WTC11 (cell line): ENCODE data around the gene KIAA0232. TPM values are rescaled to one million over a fixed set of nuclear protein-coding genes. Genes with fewer than 3 reads are reported as not detected.

ENCODE experiments used
- ATAC-seq: fragments of 200-7000 bp; cut with Tn5 transposase; 2 replicates; pipeline ENCODE4 v1.10.0; 2021; ENCODE audit warnings: mild to moderate bottlenecking, moderate library complexity
- CTCF ChIA-PET: fragments of 300-600 bp; sonication (Branson Sonifier 250); formaldehyde crosslinking; loops from one replicate; lab custom pipeline; 2021; ENCODE audit warnings: antibody characterized with exemption; lab: Charles Lee
- POLR2A ChIA-PET: fragments of 350-600 bp; sonication (Branson Sonifier 250); formaldehyde crosslinking; loops from one replicate; lab custom pipeline; 2021; ENCODE audit warnings: antibody characterized with exemption; lab: Charles Lee
- DNase-seq: peaks from one replicate; pipeline ENCODE4 v3.0.0; 2021; ENCODE audit warnings: low spot score
- H3K27ac Mint-ChIP-seq: 2 replicates; pipeline ENCODE4 v1.8.0; 2021; ENCODE audit warnings: mixed read lengths
- H3K27me3 Mint-ChIP-seq: 2 replicates; pipeline ENCODE4 v1.8.0; 2021; ENCODE audit warnings: low read depth, mild to moderate bottlenecking, moderate library complexity, mixed read lengths
- H3K36me3 Mint-ChIP-seq: 2 replicates; pipeline ENCODE4 v1.8.0; 2021; ENCODE audit warnings: mixed read lengths
- H3K4me1 Mint-ChIP-seq: 2 replicates; pipeline ENCODE4 v1.8.0; 2022; ENCODE audit warnings: mixed read lengths
- H3K4me3 Mint-ChIP-seq: 2 replicates; pipeline ENCODE4 v1.8.0; 2021; ENCODE audit warnings: mild to moderate bottlenecking, moderate library complexity, mixed read lengths
- H3K9me3 Mint-ChIP-seq: 2 replicates; pipeline ENCODE4 v1.8.0; 2021; ENCODE audit warnings: mixed read lengths
- ATF1 ChIP-seq: sonication (generic); formaldehyde crosslinking; IDR thresholded peaks from 2 replicates; pipeline ENCODE4 v1.8.1; 2023; ENCODE audit warnings: mild to moderate bottlenecking, moderate library complexity, missing genetic modification reagents
- CREB1 ChIP-seq: sonication (generic); formaldehyde crosslinking; IDR thresholded peaks from 2 replicates; pipeline ENCODE4 v1.8.0; 2023; ENCODE audit warnings: mild to moderate bottlenecking, missing genetic modification reagents
- CREM ChIP-seq: sonication (generic); formaldehyde crosslinking; IDR thresholded peaks from 2 replicates; pipeline ENCODE4 v1.8.1; 2022; ENCODE audit warnings: mild to moderate bottlenecking, missing genetic modification reagents, moderate library complexity
- FOXJ3 ChIP-seq: sonication (generic); formaldehyde crosslinking; IDR thresholded peaks from 2 replicates; pipeline ENCODE4 v1.9.0; 2021; ENCODE audit warnings: missing genetic modification reagents, mild to moderate bottlenecking, borderline replicate concordance
- KAT7 ChIP-seq: sonication (generic); formaldehyde crosslinking; IDR thresholded peaks from 2 replicates; pipeline ENCODE4 v1.8.1; 2023; ENCODE audit warnings: missing genetic modification reagents, mild to moderate bottlenecking, borderline replicate concordance
- NR1H2 ChIP-seq: sonication (generic); formaldehyde crosslinking; IDR thresholded peaks from 2 replicates; pipeline ENCODE4 v1.9.0; 2021; ENCODE audit warnings: mild to moderate bottlenecking, moderate library complexity, missing genetic modification reagents
- SMAD4 ChIP-seq: sonication (generic); formaldehyde crosslinking; IDR thresholded peaks from 2 replicates; pipeline ENCODE4 v1.8.0; 2022; ENCODE audit warnings: mild to moderate bottlenecking, missing genetic modification reagents
- ZNF121 ChIP-seq: sonication (generic); formaldehyde crosslinking; IDR thresholded peaks from 2 replicates; pipeline ENCODE4 v1.8.0; 2023; ENCODE audit warnings: missing genetic modification reagents
- ZNF232 ChIP-seq: sonication (generic); formaldehyde crosslinking; IDR thresholded peaks from 2 replicates; pipeline ENCODE4 v1.8.0; 2022; ENCODE audit warnings: mild to moderate bottlenecking, missing genetic modification reagents
- total RNA-seq: library from RNA; stranded (reverse); gene quantifications from 3 replicates; pipeline ENCODE4 v1.2.3, GENCODE V29; 2021
- TF ChIP-seq, protein P1 (sequence below): sonication (generic); formaldehyde crosslinking; IDR thresholded peaks from 2 replicates; pipeline ENCODE4 v1.8.0; 2022; ENCODE audit warnings: missing genetic modification reagents
- TF ChIP-seq, protein P2 (sequence below): sonication (generic); formaldehyde crosslinking; IDR thresholded peaks from 2 replicates; pipeline ENCODE4 v1.8.1; 2022; ENCODE audit warnings: mild to moderate bottlenecking, moderate library complexity, missing genetic modification reagents
- TF ChIP-seq, protein P3 (sequence below): sonication (generic); formaldehyde crosslinking; IDR thresholded peaks from 2 replicates; pipeline ENCODE4 v1.8.0; 2023; ENCODE audit warnings: missing genetic modification reagents
- TF ChIP-seq, protein P4 (sequence below): fragments of 250-450 bp; sonication (Bioruptor Pico); IDR thresholded peaks from 2 replicates; pipeline ENCODE4 v1.9.0; 2021; ENCODE audit warnings: mild to moderate bottlenecking
- TF ChIP-seq, protein P5 (sequence below): sonication (generic); formaldehyde crosslinking; conservative IDR thresholded peaks from 2 replicates; pipeline ENCODE4 v1.8.1; 2023; ENCODE audit warnings: mild to moderate bottlenecking, low read depth, missing genetic modification reagents, moderate library complexity
- TF ChIP-seq, protein P6 (sequence below): fragments of 250-450 bp; sonication (Bioruptor Pico); IDR thresholded peaks from 2 replicates; pipeline ENCODE4 v2.1.2; 2022; ENCODE audit warnings: mild to moderate bottlenecking, moderate library complexity
- TF ChIP-seq, protein P7 (sequence below): sonication (generic); formaldehyde crosslinking; IDR thresholded peaks from 2 replicates; pipeline ENCODE4 v1.8.1; 2022; ENCODE audit warnings: missing genetic modification reagents, borderline replicate concordance

Gene KIAA0232
- total RNA-seq, 1 experiment from 2014 or later, result 23.2 TPM

DNA sequence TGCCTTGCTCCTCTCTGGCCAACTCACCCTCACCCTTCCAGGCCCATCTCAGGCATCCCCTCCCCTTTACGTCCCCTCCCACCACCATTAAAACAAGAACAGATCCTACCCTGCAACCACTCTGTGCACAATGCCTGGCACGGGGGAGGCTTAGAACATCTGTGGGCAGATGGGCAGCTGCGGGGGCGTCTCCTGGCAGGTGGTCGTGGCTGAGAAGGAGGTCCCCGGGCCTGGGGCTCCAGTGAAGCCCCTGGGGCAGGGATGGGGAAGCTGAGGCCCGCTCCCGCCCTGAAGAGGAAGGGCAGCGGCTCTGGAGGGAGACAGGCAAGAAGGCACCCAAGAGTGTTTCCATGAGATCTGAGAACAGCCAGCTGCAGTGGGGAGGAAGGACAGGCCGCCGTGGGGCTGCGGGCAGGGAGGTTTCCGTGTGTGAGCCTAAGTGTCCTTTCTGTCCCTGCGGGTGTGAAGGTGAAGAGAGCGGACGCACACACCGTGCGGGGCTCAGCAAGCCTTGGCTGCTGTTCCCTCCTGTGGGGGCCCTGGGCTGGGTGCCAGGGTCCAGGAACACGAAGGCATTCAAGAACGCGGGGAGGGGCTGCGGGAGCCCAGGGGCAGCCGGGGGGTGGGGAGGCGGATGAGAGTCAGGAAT, 119.3 kb downstream of the KIAA0232 start:
- no peak for ATAC-seq
- POLR2A ChIA-PET, result no interaction called here

More for the DNA sequence above, 119.3 kb downstream of the KIAA0232 start:
- CTCF ChIA-PET, result interaction anchor here (2.1 kb wide), 1 partner anchor 16 kb away, joined by 6 read pairs; no protein-coding TSS in a partner anchor
- Mint-ChIP-seq H3K36me3 (no peaks in the 10 kb centered on the region), H3K9me3 (peaks cover 2% of the 10 kb centered on the region; the same call in 1 of the 2 replicates), H3K4me1 (no peaks in the 10 kb centered on the region), H3K27me3 (no peaks in the 10 kb centered on the region; the same call in 1 of the 2 replicates), H3K27ac (no peak overlapping the region), H3K4me3 (no peak overlapping the region)
- DNase-seq, result no peak
- TF ChIP-seq, protein P1, sequence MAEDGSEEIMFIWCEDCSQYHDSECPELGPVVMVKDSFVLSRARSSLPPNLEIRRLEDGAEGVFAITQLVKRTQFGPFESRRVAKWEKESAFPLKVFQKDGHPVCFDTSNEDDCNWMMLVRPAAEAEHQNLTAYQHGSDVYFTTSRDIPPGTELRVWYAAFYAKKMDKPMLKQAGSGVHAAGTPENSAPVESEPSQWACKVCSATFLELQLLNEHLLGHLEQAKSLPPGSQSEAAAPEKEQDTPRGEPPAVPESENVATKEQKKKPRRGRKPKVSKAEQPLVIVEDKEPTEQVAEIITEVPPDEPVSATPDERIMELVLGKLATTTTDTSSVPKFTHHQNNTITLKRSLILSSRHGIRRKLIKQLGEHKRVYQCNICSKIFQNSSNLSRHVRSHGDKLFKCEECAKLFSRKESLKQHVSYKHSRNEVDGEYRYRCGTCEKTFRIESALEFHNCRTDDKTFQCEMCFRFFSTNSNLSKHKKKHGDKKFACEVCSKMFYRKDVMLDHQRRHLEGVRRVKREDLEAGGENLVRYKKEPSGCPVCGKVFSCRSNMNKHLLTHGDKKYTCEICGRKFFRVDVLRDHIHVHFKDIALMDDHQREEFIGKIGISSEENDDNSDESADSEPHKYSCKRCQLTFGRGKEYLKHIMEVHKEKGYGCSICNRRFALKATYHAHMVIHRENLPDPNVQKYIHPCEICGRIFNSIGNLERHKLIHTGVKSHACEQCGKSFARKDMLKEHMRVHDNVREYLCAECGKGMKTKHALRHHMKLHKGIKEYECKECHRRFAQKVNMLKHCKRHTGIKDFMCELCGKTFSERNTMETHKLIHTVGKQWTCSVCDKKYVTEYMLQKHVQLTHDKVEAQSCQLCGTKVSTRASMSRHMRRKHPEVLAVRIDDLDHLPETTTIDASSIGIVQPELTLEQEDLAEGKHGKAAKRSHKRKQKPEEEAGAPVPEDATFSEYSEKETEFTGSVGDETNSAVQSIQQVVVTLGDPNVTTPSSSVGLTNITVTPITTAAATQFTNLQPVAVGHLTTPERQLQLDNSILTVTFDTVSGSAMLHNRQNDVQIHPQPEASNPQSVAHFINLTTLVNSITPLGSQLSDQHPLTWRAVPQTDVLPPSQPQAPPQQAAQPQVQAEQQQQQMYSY (CRISPR knock-in tag), result no peak
- TF ChIP-seq ZNF232 (CRISPR knock-in tag), result no peak
- TF ChIP-seq CREB1 (CRISPR knock-in tag), result no peak
- TF ChIP-seq, protein P2, sequence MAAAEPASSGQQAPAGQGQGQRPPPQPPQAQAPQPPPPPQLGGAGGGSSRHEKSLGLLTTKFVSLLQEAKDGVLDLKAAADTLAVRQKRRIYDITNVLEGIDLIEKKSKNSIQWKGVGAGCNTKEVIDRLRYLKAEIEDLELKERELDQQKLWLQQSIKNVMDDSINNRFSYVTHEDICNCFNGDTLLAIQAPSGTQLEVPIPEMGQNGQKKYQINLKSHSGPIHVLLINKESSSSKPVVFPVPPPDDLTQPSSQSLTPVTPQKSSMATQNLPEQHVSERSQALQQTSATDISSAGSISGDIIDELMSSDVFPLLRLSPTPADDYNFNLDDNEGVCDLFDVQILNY (CRISPR knock-in tag), result no peak
- no peak for TF ChIP-seq ZNF121 (CRISPR knock-in tag)
- TF ChIP-seq, protein P3, sequence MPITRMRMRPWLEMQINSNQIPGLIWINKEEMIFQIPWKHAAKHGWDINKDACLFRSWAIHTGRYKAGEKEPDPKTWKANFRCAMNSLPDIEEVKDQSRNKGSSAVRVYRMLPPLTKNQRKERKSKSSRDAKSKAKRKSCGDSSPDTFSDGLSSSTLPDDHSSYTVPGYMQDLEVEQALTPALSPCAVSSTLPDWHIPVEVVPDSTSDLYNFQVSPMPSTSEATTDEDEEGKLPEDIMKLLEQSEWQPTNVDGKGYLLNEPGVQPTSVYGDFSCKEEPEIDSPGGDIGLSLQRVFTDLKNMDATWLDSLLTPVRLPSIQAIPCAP (CRISPR knock-in tag), result no peak
- TF ChIP-seq, protein P4, sequence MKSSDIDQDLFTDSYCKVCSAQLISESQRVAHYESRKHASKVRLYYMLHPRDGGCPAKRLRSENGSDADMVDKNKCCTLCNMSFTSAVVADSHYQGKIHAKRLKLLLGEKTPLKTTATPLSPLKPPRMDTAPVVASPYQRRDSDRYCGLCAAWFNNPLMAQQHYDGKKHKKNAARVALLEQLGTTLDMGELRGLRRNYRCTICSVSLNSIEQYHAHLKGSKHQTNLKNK (CRISPR knock-in tag), result no peak
- no peak for TF ChIP-seq NR1H2 (CRISPR knock-in tag)
- TF ChIP-seq FOXJ3 (CRISPR knock-in tag), result no peak
- no peak for TF ChIP-seq ATF1 (CRISPR knock-in tag)
- TF ChIP-seq, protein P5, sequence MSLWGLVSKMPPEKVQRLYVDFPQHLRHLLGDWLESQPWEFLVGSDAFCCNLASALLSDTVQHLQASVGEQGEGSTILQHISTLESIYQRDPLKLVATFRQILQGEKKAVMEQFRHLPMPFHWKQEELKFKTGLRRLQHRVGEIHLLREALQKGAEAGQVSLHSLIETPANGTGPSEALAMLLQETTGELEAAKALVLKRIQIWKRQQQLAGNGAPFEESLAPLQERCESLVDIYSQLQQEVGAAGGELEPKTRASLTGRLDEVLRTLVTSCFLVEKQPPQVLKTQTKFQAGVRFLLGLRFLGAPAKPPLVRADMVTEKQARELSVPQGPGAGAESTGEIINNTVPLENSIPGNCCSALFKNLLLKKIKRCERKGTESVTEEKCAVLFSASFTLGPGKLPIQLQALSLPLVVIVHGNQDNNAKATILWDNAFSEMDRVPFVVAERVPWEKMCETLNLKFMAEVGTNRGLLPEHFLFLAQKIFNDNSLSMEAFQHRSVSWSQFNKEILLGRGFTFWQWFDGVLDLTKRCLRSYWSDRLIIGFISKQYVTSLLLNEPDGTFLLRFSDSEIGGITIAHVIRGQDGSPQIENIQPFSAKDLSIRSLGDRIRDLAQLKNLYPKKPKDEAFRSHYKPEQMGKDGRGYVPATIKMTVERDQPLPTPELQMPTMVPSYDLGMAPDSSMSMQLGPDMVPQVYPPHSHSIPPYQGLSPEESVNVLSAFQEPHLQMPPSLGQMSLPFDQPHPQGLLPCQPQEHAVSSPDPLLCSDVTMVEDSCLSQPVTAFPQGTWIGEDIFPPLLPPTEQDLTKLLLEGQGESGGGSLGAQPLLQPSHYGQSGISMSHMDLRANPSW (CRISPR knock-in tag), result no peak
- TF ChIP-seq SMAD4 (CRISPR knock-in tag), result no peak
- TF ChIP-seq CREM, result no peak
- TF ChIP-seq KAT7 (CRISPR knock-in tag), result no peak
- TF ChIP-seq, protein P6, sequence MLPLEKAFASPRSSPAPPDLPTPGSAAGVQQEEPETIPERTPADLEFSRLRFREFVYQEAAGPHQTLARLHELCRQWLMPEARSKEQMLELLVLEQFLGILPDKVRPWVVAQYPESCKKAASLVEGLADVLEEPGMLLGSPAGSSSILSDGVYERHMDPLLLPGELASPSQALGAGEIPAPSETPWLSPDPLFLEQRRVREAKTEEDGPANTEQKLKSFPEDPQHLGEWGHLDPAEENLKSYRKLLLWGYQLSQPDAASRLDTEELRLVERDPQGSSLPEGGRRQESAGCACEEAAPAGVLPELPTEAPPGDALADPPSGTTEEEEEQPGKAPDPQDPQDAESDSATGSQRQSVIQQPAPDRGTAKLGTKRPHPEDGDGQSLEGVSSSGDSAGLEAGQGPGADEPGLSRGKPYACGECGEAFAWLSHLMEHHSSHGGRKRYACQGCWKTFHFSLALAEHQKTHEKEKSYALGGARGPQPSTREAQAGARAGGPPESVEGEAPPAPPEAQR (CRISPR knock-in tag), result no peak
- TF ChIP-seq, protein P7, sequence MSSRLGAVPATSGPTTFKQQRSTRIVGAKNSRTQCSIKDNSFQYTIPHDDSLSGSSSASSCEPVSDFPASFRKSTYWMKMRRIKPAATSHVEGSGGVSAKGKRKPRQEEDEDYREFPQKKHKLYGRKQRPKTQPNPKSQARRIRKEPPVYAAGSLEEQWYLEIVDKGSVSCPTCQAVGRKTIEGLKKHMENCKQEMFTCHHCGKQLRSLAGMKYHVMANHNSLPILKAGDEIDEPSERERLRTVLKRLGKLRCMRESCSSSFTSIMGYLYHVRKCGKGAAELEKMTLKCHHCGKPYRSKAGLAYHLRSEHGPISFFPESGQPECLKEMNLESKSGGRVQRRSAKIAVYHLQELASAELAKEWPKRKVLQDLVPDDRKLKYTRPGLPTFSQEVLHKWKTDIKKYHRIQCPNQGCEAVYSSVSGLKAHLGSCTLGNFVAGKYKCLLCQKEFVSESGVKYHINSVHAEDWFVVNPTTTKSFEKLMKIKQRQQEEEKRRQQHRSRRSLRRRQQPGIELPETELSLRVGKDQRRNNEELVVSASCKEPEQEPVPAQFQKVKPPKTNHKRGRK (CRISPR knock-in tag), result no peak
